ENCODE data around the gene C3orf18.

GRCh38 chr3:50591196-50591741 is 23.7 kb upstream of the C3orf18 start:
- TF ChIP-seq ETS1 (IDR thresholded peaks at IDR 0.05) (no peak), CTCF (conservative IDR thresholded peaks at IDR 0.05; ENCODE audit: low read depth in 2 of 2) (no peak), EZH2 (IDR thresholded peaks at IDR 0.05; ENCODE audit: low read depth, unreplicated experiment) (no peak), REST (IDR thresholded peaks at IDR 0.05; ENCODE audit: unreplicated experiment) (no peak), JUNB (IDR thresholded peaks at IDR 0.05; ENCODE audit: unreplicated experiment) (no peak), POLR2AphosphoS5 (IDR thresholded peaks at IDR 0.05; ENCODE audit: low read depth) (no peak), EZH2phosphoT487 (IDR thresholded peaks at IDR 0.05; ENCODE audit: unreplicated experiment) (no peak), ZNF114 (CRISPR knock-in tag; IDR thresholded peaks at IDR 0.05) (no peak), NANOG (IDR thresholded peaks at IDR 0.05; ENCODE audit: borderline replicate concordance) (no peak), ZNF331 (CRISPR knock-in tag; IDR thresholded peaks at IDR 0.05; ENCODE audit: low read depth) (no peak), CREB1 (CRISPR knock-in tag; IDR thresholded peaks at IDR 0.05; ENCODE audit: low read depth) (no peak)

Measured in GM23338 (cell line).